Endothelial cell of umbilical vein (primary cell): ENCODE measurements around the gene CYB5A. TPM values are rescaled to one million over a fixed set of nuclear protein-coding genes. Genes with fewer than 3 reads are reported as not detected.

ENCODE experiments used
- BruUV-seq: library from RNA; stranded (reverse); fragments of 400-500 nt; replicated peaks from 2 replicates; lab custom pipeline; 2021; lab: Mats Ljungman, UMichigan
- CTCF ChIA-PET: fragments of 300-600, 350-600 bp; sonication (Branson Sonifier 250); formaldehyde crosslinking; loops from one replicate; lab custom pipeline; 2021; ENCODE audit warnings: antibody characterized with exemption, inconsistent platforms; lab: Charles Lee
- POLR2A ChIA-PET: fragments of 300-600, 350-600 bp; sonication (Branson Sonifier 250); formaldehyde crosslinking; loops from one replicate; lab custom pipeline; 2021; ENCODE audit warnings: antibody characterized with exemption, inconsistent platforms; lab: Charles Lee
- DNase-seq: peaks from one replicate; pipeline ENCODE4 v3.0.0-alpha.2; 2011; ENCODE audit warnings: low read depth, low spot score
- FAIRE-seq: peaks from 2 replicates; lab custom pipeline; 2011; peaks lifted over from hg19 to GRCh38; lab: Jason Lieb, UNC
- H2AFZ ChIP-seq: 2 replicates; pipeline ENCODE4 v1.6.0; 2012; ENCODE audit warnings: low read depth, low read length, control low read depth, inconsistent platforms
- H3K27ac ChIP-seq: 2 replicates; pipeline ENCODE4 v1.5.1; 2011; ENCODE audit warnings: low read depth, mild to moderate bottlenecking, control low read depth, low read length, moderate library complexity; ENCODE audit not compliant: insufficient read depth
- H3K27me3 ChIP-seq, 2 experiments: 2 replicates each; pipeline versions ENCODE4 v1.6.0 to v1.6.1; 2011; ENCODE audit warnings: low read length in 2 of 2, mixed read lengths in 1 of 2; ENCODE audit not compliant: control insufficient read depth in 2 of 2, insufficient read depth in 2 of 2
- H3K36me3 ChIP-seq, 2 experiments: 2 replicates in 1 of 2; 3 replicates in 1 of 2; pipeline ENCODE4 v1.5.1; 2011; ENCODE audit warnings: low read length in 2 of 2, mild to moderate bottlenecking in 1 of 2, moderate library complexity in 1 of 2; ENCODE audit not compliant: control insufficient read depth in 2 of 2, insufficient read depth in 2 of 2; ENCODE audit errors: extremely low read depth in 1 of 2
- H3K4me1 ChIP-seq: 3 replicates; pipeline ENCODE4 v1.5.1; 2011; ENCODE audit warnings: mild to moderate bottlenecking, low read length; ENCODE audit not compliant: control insufficient read depth, insufficient read depth; ENCODE audit errors: extremely low read depth
- H3K4me2 ChIP-seq: 2 replicates; pipeline ENCODE4 v1.6.1; 2011; ENCODE audit warnings: low read length, control low read depth, mixed read lengths; ENCODE audit not compliant: insufficient read depth
- H3K4me3 ChIP-seq, 3 experiments: fragments of 200-600 bp in 1 of 3; sonication (generic), shearing (Covaris generic) in 1 of 3; replicated peaks in 1 of 3; 2 replicates each; pipeline ENCODE4 v1.5.1; 2011 to 2016; ENCODE audit warnings: control low read depth in 3 of 3, low read length in 3 of 3, mild to moderate bottlenecking in 2 of 3, inconsistent platforms in 1 of 3, low read depth in 1 of 3, moderate library complexity in 1 of 3; ENCODE audit not compliant: insufficient read depth in 1 of 3
- H3K79me2 ChIP-seq: 2 replicates; pipeline ENCODE4 v1.6.0; 2012; ENCODE audit warnings: low read length, inconsistent platforms; ENCODE audit not compliant: control insufficient read depth, insufficient read depth
- H3K9ac ChIP-seq: replicated peaks from 2 replicates; pipeline ENCODE3; 2011; ENCODE audit warnings: low read length, control low read depth; ENCODE audit not compliant: insufficient read depth; ENCODE audit errors: extremely low read depth
- H3K9me1 ChIP-seq: replicated peaks from 3 replicates; pipeline ENCODE4 v1.6.0; 2011; ENCODE audit warnings: mild to moderate bottlenecking, low read length; ENCODE audit not compliant: control insufficient read depth, insufficient read depth; ENCODE audit errors: extremely low read depth
- H3K9me3 ChIP-seq: replicated peaks from 2 replicates; pipeline ENCODE4 v1.5.1; 2012; ENCODE audit warnings: low read length, inconsistent platforms; ENCODE audit not compliant: control insufficient read depth, insufficient read depth
- H4K20me1 ChIP-seq: replicated peaks from 2 replicates; pipeline ENCODE3; 2011; ENCODE audit warnings: mild to moderate bottlenecking, low read length; ENCODE audit not compliant: control insufficient read depth, insufficient read depth; ENCODE audit errors: extremely low read depth
- EZH2 ChIP-seq: IDR thresholded peaks from 2 replicates; pipeline ENCODE4 v1.6.1; 2012; ENCODE audit warnings: borderline replicate concordance, low read depth, mild to moderate bottlenecking, moderate library complexity, low read length, inconsistent platforms; ENCODE audit not compliant: severe bottlenecking
- FOS ChIP-seq: IDR thresholded peaks from 2 replicates; pipeline ENCODE4 v1.6.1; 2011; ENCODE audit warnings: mild to moderate bottlenecking, low read length, moderate library complexity, borderline replicate concordance; ENCODE audit not compliant: insufficient read depth
- GATA2 ChIP-seq: IDR thresholded peaks from 2 replicates; pipeline ENCODE4 v1.7.0; 2011; ENCODE audit warnings: low read depth, mild to moderate bottlenecking, moderate library complexity, mixed read lengths, low read length; ENCODE audit not compliant: insufficient read length, insufficient read depth
- JUN ChIP-seq: IDR thresholded peaks from 2 replicates; pipeline ENCODE4 v1.6.1; 2011; ENCODE audit warnings: borderline replicate concordance, low read depth; ENCODE audit not compliant: insufficient read length, insufficient read depth
- MYC ChIP-seq: IDR thresholded peaks from one replicate; pipeline ENCODE4 v1.6.1; 2011; ENCODE audit warnings: mild to moderate bottlenecking, low read depth, low read length
- POLR2A ChIP-seq: IDR thresholded peaks from 2 replicates; pipeline ENCODE4 v1.6.1; 2012; ENCODE audit warnings: low read depth, mild to moderate bottlenecking, control low read depth, low read length
- POLR2AphosphoS5 ChIP-seq: IDR thresholded peaks from 2 replicates; pipeline ENCODE4 v1.6.1; 2012; ENCODE audit warnings: low read depth, mild to moderate bottlenecking, control low read depth, low read length, moderate library complexity; ENCODE audit not compliant: insufficient read depth
- dilution Hi-C: fragments of 300-500 bp; cut with MboI; formaldehyde crosslinking; loops from one replicate; pipeline ENCODE4 v1.15.0; 2019; ENCODE audit warnings: low sequenced_read_pairs; ENCODE audit not compliant: extremely low pct_ligation_motif_present
- intact Hi-C: fragments of 100-400 bp; cut with micrococcal nuclease; formaldehyde crosslinking; loops from one replicate; pipeline ENCODE4 v1.10.0; 2022
- polyA plus RNA-seq, 4 experiments: library from polyadenylated mRNA; depleted of rRNA in 3 of 4; stranded (reverse) in 3 of 4; unstranded in 1 of 4; fragments of >200 nt; gene quantifications; 2 replicates each; pipeline versions ENCODE4 v1.2.1 to v1.2.3, GENCODE V29; 2011 to 2012; ENCODE audit warnings: missing spikeins in 1 of 4
- total RNA-seq: library from RNA; stranded (reverse); gene quantifications from 2 replicates; pipeline ENCODE4 v1.2.3, GENCODE V29; 2021
- TF ChIP-seq, protein P1 (sequence below), 2 donors: IDR thresholded peaks; 1 replicate in 1 of 2; 2 replicates in 1 of 2; pipeline ENCODE4 v1.5.1; 2011; ENCODE audit warnings: low read length in 2 of 2, mild to moderate bottlenecking in 2 of 2, moderate library complexity in 2 of 2, control low read depth in 1 of 2, inconsistent platforms in 1 of 2, low read depth in 1 of 2; ENCODE audit not compliant: insufficient read depth in 1 of 2; ENCODE audit errors: extremely low read depth in 1 of 2
- TF ChIP-seq, protein P2 (sequence below): IDR thresholded peaks from 2 replicates; pipeline ENCODE4 v1.6.1; 2011; ENCODE audit not compliant: insufficient read depth, insufficient read length

Gene CYB5A
- total and polyA plus RNA-seq, 2 donors (not counting 3 experiments of a cell fraction or from before 2014, with no cell fraction given), result 24.9 to 74.0 TPM

DNA sequence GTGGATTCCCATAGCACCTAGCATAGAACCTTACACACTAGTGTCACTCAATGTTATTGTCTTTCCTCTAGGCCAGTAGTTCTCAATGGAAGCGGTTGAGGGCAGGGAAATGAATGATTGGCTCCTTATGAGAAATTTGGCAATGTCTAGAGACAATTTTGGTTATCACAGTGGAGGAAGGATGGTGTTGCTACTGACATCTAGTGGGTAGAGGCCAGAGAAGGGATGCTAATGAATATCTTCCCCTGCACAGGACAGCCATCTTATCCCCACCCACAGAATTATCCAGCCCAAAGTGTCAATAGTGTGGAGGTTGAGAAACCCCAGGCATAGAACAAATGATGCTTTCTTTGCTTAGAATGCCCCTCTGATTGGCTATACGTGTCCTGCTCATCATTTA is 39.6 kb upstream of the CYB5A start:
- H2AFZ ChIP-seq, result no peak overlapping the region

More for the DNA sequence above, 39.6 kb upstream of the CYB5A start:
- intact Hi-C loops (no loop called here), dilution Hi-C loops (no loop called here)
- no TSS peak for BruUV-seq
- H3K9me1 ChIP-seq, result no peaks in the 10 kb centered on the region
- no peaks in the 10 kb centered on the region for H3K9me3 ChIP-seq
- TF ChIP-seq MYC (no peak), GATA2 (no peak), POLR2A (no peak), FOS (no peak), POLR2AphosphoS5 (no peak), EZH2 (no peak), JUN (no peak)
- TF ChIP-seq, protein P1, sequence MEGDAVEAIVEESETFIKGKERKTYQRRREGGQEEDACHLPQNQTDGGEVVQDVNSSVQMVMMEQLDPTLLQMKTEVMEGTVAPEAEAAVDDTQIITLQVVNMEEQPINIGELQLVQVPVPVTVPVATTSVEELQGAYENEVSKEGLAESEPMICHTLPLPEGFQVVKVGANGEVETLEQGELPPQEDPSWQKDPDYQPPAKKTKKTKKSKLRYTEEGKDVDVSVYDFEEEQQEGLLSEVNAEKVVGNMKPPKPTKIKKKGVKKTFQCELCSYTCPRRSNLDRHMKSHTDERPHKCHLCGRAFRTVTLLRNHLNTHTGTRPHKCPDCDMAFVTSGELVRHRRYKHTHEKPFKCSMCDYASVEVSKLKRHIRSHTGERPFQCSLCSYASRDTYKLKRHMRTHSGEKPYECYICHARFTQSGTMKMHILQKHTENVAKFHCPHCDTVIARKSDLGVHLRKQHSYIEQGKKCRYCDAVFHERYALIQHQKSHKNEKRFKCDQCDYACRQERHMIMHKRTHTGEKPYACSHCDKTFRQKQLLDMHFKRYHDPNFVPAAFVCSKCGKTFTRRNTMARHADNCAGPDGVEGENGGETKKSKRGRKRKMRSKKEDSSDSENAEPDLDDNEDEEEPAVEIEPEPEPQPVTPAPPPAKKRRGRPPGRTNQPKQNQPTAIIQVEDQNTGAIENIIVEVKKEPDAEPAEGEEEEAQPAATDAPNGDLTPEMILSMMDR (IDR thresholded peaks at IDR 0.05; ENCODE audit: extremely low read depth in 1 of 2, insufficient read depth in 1 of 2, low read depth in 1 of 2, low read length in 2 of 2), result no peak
- TF ChIP-seq, protein P2, sequence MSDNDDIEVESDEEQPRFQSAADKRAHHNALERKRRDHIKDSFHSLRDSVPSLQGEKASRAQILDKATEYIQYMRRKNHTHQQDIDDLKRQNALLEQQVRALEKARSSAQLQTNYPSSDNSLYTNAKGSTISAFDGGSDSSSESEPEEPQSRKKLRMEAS, result no peak
- CTCF ChIA-PET, result interaction anchor here (1.0 kb wide), 1 partner anchor 11 kb away, joined by 4 read pairs; no protein-coding TSS in a partner anchor
- H3K9ac ChIP-seq, result no peak overlapping the region
- POLR2A ChIA-PET, result no interaction called here
- H4K20me1 ChIP-seq, result no peaks in the 10 kb centered on the region
- peaks cover 0 to 2% of the 10 kb centered on the region in 2 experiments for H3K27me3 ChIP-seq
- H3K27ac ChIP-seq, result no peak overlapping the region
- no peaks in the 10 kb centered on the region for H3K79me2 ChIP-seq
- FAIRE-seq (no peak), DNase-seq (no peak)
- no peak overlapping the region for H3K4me3 ChIP-seq
- H3K4me2 ChIP-seq, result no peak overlapping the region
- H3K4me1 ChIP-seq, result no peaks in the 10 kb centered on the region
- no peaks in the 10 kb centered on the region for H3K36me3 ChIP-seq
